ENCODE results near the gene KLK8. TPM values are rescaled to one million over a fixed set of nuclear protein-coding genes. Genes with fewer than 3 reads are reported as not detected.

The KLK8 gene
- total RNA-seq (2016; rRNA removed; fragmentation: Illumina TruSeq; extraction: Trizol) (not detected in 2 replicates), polyA plus RNA-seq (2011; rRNA removed) (not detected in 2 replicates), polyA minus RNA-seq (2011; rRNA and poly(A)+ RNA removed; ENCODE audit: low replicate concordance) (not detected in 2 replicates), Bru-seq, nascent RNA (not detected), BruChase-seq, experiment 1, labeled RNA remaining after a 6-hour chase (not detected), BruChase-seq, experiment 2, labeled RNA remaining after a 2-hour chase (percentile 17 among the genes with signal in this experiment)
- not detected in 2 replicates for total RNA-seq (2016; cell fraction: cytosol; rRNA removed; fragmentation: Illumina TruSeq; extraction: Trizol; ENCODE audit: low read depth)
- total RNA-seq (2016; cell fraction: insoluble cytoplasmic fraction; rRNA removed; fragmentation: Illumina TruSeq; extraction: Trizol): not detected in 2 replicates
- not detected in 2 replicates for total RNA-seq (2016; cell fraction: membrane; rRNA removed; fragmentation: Illumina TruSeq; extraction: Trizol)
- not detected in 2 replicates for total RNA-seq (2016; cell fraction: nucleus; rRNA removed; fragmentation: Illumina TruSeq; extraction: Trizol)
- not detected in 2 replicates for polyA plus RNA-seq (2011; cell fraction: cytosol; rRNA removed)
- not detected in 2 replicates for polyA plus RNA-seq (2011; cell fraction: nucleus; rRNA removed)
- polyA plus RNA-seq (2012): not detected in 2 replicates
- polyA plus RNA-seq (2016; cell fraction: cytosol; fragmentation: Illumina TruSeq; extraction: Trizol; ENCODE audit: low read depth): not detected in 2 replicates
- polyA plus RNA-seq (2016; cell fraction: insoluble cytoplasmic fraction; fragmentation: Illumina TruSeq; extraction: Trizol; ENCODE audit: low read depth): not detected in 2 replicates
- polyA plus RNA-seq (2016; cell fraction: membrane; fragmentation: Illumina TruSeq; extraction: Trizol; ENCODE audit: low read depth): not detected in 2 replicates
- polyA plus RNA-seq (2016; cell fraction: nucleus; fragmentation: Illumina TruSeq; extraction: Trizol; ENCODE audit: insufficient read depth, low read depth): not detected in 2 replicates
- polyA minus RNA-seq (2011; cell fraction: cytosol; rRNA and poly(A)+ RNA removed): not detected in 2 replicates
- polyA minus RNA-seq (2011; cell fraction: nucleus; rRNA and poly(A)+ RNA removed): not detected in 2 replicates
- long read RNA-seq, experiment 1: 0 reads
- long read RNA-seq, experiment 2: 0 reads

GRCh38 chr19:51001515-51001914 is at the start of gene KLK8:
Gene KLK8 (minus strand): TSS chr19:51001604. CDS start chr19:51001167, 437 bp downstream.
- H3K27ac ChIP-seq (ENCODE audit: extremely low read length, insufficient read depth, low read length): no peak within 1 kb of the TSS
- H3K27me3 ChIP-seq (ENCODE audit: control insufficient read depth in 1 of 2, insufficient read depth in 2 of 2, low read length in 2 of 2): peaks cover 3 to 11% of the 10 kb centered on the region in 2 experiments; a peak in 4 of 5 replicates
- WGBS (ENCODE audit: low lambda C conversion rate): 2% methylated on average over 4 of the region's 7 CpGs

More at GRCh38 chr19:51001515-51001914, at the start of gene KLK8:
- Histone ChIP-seq H2AFZ (ENCODE audit: low read length) (no peak within 1 kb of the TSS), H3K79me2 (ENCODE audit: insufficient read depth, low read length) (no peaks in the 10 kb centered on the region), H3K4me1 (ENCODE audit: insufficient read depth, low read length) (no peaks in the 10 kb centered on the region), H4K20me1 (ENCODE audit: insufficient read depth, low read length) (no peaks in the 10 kb centered on the region), H3K4me2 (ENCODE audit: low read depth, low read length) (no peak within 1 kb of the TSS), H3K9me3 (ENCODE audit: low read length) (no peaks in the 10 kb centered on the region), H3K36me3 (replicated peaks in 1 of 2; ENCODE audit: control insufficient read depth in 1 of 2, insufficient read depth in 2 of 2, low read length in 2 of 2) (no peaks in the 10 kb centered on the region), H3K9ac (ENCODE audit: insufficient read depth, low read depth, low read length) (no peak within 1 kb of the TSS), H3K4me3 (replicated peaks in 1 of 3; ENCODE audit: insufficient read depth in 1 of 3, low read depth in 2 of 3, low read length in 3 of 3) (no peak within 1 kb of the TSS)
- DNase-seq (ENCODE audit: low spot score) (no peak), ATAC-seq (no peak), FAIRE-seq (no peak)
- TF ChIP-seq CEBPG (CRISPR knock-in tag; IDR thresholded peaks at IDR 0.05) (no peak), CTCF (CRISPR knock-in tag; IDR thresholded peaks at IDR 0.05) (no peak), ZBTB37 (CRISPR knock-in tag; IDR thresholded peaks at IDR 0.05) (no peak)
- no TSS peak for BruUV-seq (replicated peaks)
- POLR2A ChIA-PET: no interaction called here
- CTCF ChIA-PET (ENCODE audit: low intra/inter-chr PET ratio, low total read pairs): no interaction called here
- intact Hi-C loops (cut with micrococcal nuclease; ENCODE audit: unreplicated experiment) (no loop called here), in situ Hi-C loops (cut with HindIII; ENCODE audit: extremely low pct_ligation_motif_present, low pct_unique_long_range_greater_than_20kb) (no loop called here)

All from HepG2 (cell line).